ENCODE measurements around the gene PCSK2.

PCSK2 gene

DNA sequence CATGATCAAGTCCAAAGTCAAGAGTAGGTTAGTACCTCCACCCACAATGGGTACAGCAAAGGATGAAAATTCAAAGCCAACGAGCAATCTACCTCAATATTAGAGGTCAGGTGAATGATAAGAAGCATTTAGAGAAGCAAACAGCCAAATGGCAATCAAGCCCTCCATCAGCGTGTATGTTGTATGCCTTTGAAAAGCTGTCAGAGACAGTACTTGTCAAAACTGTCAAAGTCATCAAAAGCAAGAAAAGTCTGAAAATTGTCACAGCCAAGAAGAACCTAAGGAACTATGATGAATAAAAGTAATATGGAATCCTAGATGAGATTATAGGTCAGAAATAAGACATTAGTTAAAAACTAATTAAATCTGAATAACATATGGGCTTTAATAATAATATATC, 99.3 kb downstream of the PCSK2 start:
- DNase-seq (ENCODE audit: low read depth) = no peak
- no peak overlapping the region for H3K4me3 ChIP-seq (ENCODE audit: low read depth, low read length)

DNA sequence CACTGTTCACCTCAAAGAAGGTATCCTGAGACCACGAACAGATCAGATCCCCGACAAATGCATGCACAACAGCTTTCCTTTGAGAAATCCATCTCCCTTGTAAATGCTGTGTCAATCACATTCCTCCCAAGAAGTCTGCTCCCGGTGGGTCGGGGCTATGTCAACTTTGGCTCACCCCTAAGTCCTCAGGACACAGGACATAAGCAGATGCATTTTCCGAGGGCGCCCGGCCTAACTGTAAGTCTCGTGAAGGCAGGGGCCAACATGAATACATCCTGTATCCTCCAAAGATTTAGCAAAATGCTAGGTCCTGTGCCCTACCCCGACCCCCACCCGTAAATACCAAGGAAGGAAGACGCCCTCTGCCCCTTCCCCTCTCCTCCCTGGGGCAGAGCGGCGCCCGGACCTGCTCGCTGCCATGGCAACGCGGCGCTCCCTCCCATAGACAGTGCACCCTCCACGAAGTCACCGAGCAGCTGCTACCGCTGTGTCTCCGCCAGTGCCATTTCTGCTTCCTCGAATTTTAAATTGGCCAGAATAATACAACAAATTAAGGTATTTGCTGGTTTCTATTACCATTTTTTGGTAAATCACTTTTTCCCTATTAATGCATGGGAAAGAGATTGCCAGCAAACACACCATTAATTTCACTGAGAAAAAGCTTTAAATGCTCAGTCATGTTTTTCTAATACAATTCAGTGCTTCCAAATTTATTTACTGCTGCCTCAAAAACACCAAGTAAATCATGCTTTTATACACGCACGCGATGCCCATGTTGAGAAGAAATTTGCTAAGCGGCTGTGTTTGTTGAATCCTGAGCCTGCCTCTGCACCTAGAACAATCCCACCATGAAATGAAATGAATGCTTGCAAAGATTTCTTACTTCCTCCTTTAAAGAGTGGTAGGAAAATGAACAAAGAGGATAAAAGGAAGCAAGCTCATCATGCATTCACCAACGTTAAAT, 100.6 kb downstream of the PCSK2 start:
- no peak for DNase-seq (ENCODE audit: low read depth)
- no peak overlapping the region for H3K4me3 ChIP-seq (ENCODE audit: low read depth, low read length)

DNA sequence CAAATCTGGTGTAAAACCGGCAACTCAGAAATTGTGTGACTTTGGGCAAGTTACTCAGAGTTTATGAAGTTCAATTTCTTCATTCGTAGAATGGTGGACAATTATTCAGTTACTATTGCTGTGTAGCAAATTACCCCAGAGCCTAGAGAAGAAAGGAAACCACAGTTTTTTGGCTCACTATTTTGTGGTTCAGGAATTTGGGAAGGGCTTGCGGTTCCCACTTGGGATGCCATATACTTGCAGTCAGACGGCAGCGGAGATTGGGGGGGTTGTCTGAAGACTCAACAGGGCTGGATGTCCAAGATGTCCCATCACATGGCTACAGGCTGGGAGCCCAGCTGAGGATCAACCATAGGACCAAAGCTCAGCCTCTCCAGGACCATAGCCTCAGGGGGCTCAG, 108.1 kb downstream of the PCSK2 start:
- DNase-seq (ENCODE audit: low read depth) = no peak
- H3K4me3 ChIP-seq (ENCODE audit: low read depth, low read length) = no peak overlapping the region

DNA sequence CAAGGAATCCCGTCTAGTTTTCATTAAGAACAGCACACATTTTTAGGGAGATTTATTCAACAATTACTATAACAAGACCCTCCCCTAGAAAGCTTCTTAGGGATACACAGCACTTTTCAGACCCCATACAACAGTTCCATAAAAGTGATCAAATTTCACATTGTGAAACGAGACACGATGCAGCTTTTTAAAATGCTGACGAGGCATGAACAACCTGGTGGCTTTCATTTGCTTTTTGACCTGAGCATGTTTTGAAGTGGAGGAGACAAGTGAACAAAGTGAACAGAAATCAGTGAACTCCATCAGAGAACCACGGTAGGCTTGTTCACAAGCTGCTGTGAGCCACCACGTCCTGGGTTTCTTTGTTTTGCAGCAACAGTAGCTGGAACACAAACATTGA, 112.2 kb downstream of the PCSK2 start:
- no peak overlapping the region for H3K4me3 ChIP-seq (ENCODE audit: low read depth, low read length)
- DNase-seq (ENCODE audit: low read depth) = no peak

DNA sequence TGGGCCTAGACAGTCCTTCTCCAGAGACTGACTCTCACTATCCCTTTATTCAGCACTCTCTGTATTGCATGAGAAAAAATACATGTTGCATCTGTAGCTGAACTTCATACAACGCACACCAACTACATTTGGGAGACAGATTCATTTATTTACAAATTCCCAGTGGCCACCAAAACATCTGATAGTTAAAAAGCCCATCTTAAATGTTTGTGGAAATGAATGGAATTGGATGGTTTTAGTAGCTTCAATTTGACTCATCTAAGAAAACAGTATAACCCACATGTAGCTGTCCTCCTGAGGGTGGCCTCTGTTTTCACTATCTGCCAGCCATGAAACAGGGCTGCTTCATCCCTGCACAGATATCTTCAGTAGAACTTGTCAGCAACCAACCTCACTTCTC, 116.3 kb downstream of the PCSK2 start:
- no peak for DNase-seq (ENCODE audit: low read depth)
- no peak overlapping the region for H3K4me3 ChIP-seq (ENCODE audit: low read depth, low read length)

DNA sequence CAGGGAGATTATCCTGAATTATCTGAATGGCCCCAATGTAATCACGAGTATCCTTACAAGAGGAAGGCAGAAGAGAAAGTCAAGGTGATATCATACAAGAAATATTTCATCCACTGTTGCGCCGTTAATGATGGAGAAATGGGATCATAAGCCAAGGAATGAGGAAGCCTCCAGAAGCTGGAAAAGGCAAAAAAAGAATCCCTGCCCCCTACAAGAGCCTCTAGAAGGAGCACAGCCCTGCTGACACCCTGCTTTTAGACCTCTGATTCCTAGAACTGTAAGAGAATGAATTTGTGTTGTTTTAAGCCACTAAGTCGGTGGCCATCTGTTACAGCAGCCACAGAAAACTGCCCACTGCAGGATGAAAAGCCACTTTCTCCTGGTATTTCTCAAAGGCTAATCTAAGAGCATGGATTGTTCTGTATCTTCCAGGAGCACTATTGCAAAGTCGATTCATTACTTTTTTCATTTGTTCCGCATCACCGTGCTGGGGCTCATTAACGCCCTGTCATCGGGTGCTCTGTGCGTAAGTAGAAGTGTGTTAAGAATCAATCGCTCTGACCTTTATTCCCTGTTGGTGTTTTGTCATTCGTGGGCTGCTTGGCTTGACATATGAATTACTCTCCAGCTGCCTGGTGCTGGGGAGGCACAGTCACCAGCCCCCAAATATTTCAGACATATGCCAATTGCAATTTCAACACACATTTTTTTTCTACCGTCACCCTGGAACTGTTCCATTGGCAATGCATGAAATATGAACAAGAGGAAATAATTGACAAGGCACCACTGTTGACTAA, 117.0 kb downstream of the PCSK2 start:
- DNase-seq (ENCODE audit: low read depth) = no peak
- H3K4me3 ChIP-seq (ENCODE audit: low read depth, low read length) = no peak overlapping the region

DNA sequence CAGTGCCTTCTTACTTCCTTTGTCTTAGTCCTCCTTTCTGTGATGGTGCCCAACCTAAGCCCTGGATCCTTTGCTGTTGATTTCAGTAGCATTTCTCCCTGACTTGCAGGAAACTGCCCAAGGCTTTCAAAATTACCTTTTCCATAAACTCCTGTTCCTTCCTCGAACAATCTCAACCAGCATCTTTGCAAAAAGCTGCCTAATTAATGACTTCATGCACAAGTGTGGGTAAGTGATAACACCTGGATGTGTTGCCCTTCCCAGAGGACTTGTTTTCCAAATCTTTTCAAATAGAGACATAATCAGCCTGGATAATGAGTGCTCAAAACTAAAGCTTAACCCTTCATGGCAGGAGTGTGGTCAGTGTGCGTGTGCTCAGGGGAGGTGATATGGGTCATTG, 118.0 kb downstream of the PCSK2 start:
- no peak overlapping the region for H3K4me3 ChIP-seq (ENCODE audit: low read depth, low read length)

DNA sequence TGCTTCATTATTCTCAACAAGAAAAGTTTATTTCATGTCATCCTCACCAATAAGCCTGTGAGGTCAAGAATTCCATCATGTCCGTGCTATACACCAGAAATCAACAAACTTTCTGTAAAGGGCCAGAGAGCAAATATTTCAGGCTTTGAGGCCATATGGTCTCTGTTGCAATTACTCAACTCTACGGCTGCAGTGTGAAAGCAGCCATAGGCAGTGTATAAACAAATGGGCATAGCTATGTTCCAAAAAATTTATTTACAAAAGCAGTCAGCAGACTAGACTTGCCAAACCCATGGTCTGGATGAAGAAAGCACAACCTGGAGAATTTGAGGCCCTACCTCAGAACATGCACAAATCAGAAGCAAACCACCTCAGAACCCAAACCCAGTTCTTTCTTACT, 118.5 kb downstream of the PCSK2 start:
- DNase-seq (ENCODE audit: low read depth) = no peak

More for the DNA sequence above, 118.0 kb downstream of the PCSK2 start:
- DNase-seq (ENCODE audit: low read depth) = no peak

DNA sequence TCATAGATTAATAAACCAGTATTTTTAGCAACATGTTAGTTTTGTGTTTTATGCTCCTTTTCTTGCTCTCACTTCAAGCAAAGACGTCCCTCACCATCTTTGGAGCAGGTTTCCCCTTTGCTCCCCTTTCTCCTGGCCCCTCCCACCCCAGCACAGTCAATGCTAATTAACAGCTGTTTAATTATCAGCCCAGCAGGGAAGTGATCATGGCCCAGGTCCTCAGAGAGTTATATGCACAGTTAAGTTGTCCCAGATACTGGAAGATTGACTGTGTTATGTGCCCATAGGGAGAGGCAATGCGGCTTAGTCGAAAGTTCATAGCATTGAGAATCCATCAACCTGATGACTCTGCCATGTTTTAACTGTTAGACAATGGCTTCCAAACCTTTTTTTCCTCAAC, 123.5 kb downstream of the PCSK2 start:
- no peak overlapping the region for H3K4me3 ChIP-seq (ENCODE audit: low read depth, low read length)
- no peak for DNase-seq (ENCODE audit: low read depth)

More for the DNA sequence above, 118.5 kb downstream of the PCSK2 start:
- no peak overlapping the region for H3K4me3 ChIP-seq (ENCODE audit: low read depth, low read length)

DNA sequence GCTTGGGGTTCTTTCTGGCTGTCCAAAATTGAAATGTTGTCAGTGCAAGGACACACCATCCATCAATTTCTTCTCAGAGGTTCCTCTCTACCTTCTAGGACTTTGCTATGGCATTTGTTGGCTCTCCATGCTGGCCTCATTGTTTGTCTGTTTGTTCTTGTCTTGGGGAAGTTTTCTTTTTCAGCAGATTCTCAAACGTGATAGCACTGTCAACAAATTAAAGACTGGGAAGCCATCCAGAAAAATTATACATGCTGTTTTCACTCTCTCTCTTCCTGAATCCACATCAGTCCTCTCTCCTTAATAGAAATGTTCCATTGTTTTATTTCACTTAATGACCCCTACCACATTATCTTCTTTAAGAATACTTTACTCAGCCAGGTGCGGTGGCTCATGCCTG, 130.4 kb downstream of the PCSK2 start:
- no peak overlapping the region for H3K4me3 ChIP-seq (ENCODE audit: low read depth, low read length)
- DNase-seq (ENCODE audit: low read depth) = no peak

DNA sequence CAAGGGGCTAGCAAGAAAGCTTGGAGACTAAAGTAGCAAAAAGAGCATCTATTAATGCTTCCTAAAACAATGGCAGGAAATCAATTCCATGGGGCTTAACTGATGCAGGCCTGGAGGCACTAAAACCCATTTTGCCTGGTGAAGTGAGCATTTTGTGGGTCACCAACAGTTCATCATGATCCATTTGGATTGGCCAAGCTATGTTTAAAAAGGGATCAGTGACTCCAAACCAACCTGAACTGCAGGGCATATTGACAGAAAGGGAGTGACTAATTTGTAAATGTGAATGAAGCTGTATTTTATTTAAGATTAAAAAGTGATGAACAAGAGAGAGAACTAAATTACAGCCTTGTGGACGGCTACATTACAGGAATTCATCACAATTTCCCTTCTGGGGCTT, 132.0 kb downstream of the PCSK2 start:
- DNase-seq (ENCODE audit: low read depth) = no peak
- no peak overlapping the region for H3K4me3 ChIP-seq (ENCODE audit: low read depth, low read length)

DNA sequence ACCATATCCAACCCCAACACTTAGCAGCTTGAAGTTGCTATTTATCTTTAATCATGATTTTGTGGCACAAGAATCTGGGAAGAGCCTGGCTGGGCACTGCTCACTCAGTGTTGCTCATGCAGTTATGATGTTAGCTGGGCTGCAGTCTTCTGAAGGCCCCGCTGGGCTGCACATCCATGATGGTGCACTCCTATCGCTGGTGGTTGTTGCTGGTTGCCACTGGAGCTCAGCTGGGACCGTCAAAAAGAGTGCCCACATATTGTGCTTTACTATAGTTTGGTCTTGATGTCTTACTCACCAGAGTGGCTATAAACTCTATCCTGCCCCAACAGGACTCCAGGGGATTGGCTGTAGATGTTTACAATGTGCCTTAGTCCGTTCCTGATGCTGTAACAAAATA, 137.8 kb downstream of the PCSK2 start:
- no peak overlapping the region for H3K4me3 ChIP-seq (ENCODE audit: low read depth, low read length)
- DNase-seq (ENCODE audit: low read depth) = no peak

DNA sequence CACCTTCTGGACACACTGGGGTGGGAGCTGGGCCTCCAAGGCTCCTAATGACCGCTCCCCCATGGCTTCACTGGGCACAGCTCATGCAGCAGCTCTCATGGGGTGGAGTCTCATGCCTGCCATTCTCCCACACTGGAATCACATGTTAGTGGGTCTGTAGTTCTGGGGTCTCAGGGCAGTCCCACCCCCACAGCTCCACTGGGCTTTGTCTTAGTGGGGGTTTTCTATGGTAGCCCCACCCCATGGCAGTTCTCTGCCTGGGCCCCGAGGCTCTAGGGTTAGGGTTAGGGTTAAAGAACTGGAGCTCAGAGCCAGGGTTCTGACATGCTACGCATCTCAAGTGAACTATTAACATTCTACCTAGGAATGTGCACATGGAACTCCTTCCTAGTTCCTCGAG, 139.0 kb downstream of the PCSK2 start:
- no peak overlapping the region for H3K4me3 ChIP-seq (ENCODE audit: low read depth, low read length)
- no peak for DNase-seq (ENCODE audit: low read depth)

DNA sequence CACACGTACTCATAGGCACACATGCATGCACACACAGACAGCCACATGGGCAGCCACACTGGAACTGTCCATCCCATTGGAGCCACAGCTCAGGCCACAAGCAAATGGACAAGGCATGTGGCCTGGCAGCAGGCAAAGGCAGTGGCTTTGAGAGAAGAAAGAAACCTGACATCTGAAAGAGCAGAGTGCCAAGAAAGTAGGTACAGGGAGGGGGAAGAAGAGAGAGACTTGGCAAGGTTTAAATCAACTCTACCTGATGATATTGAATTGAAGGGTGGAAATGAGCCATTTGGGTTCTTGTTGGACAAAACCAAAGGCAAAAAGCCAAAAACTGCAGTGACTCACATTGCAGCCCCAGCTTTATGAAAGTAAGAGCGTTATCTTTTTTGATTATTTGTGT, 142.7 kb downstream of the PCSK2 start:
- no peak for DNase-seq (ENCODE audit: low read depth)
- H3K4me3 ChIP-seq (ENCODE audit: low read depth, low read length) = no peak overlapping the region

DNA sequence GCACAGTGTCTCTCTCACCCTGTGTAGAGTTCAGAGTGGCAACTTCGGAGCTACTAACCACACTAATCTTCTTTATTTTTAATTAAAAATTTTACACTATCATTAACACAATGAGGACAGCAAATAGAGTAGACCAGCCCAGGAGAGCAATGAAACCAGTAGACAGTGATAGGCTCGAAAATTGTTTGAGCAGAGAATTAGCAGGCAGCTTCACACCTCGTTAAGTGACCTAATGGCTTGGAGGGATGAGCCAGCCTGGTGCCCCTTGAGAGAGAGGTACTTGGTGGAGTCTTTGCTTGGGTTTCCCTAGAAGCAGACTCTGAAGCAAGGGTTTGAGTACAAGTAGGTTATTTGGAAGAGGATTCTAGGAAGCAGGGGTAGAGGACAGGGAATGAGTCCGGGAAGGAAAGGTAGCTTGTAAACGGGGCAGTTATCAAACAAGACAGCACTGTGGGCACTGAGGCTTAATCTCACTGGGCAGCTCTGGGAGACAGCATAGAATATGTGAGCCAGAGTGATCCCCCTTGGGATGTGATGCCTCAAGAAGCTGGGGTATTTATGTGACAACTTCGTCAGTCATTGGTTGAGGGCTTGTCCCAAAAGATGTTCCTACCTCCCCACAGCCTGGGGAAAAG, 146.1 kb downstream of the PCSK2 start:
- no peak for DNase-seq (ENCODE audit: low read depth)
- no peak overlapping the region for H3K4me3 ChIP-seq (ENCODE audit: low read depth, low read length)

DNA sequence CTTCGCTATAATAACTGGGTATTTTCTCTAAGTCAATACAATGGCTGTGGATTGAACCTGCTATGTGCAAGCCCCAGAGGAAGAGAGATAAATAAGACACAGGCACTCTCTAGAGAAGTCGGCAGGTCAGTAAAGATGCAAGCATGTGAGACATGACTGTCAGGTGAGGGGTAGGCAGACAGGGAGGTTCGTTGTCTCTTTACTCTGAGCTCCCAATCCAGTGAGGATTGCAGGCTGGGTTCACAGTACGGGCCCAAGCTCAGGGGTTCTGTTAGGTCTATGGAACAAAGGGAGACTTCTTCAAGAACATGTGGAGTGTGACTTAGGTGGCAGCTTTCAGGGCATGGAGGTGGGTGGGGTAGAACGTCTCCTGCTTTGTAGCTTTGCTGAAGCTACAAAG, 147.2 kb downstream of the PCSK2 start:
- H3K4me3 ChIP-seq (ENCODE audit: low read depth, low read length) = no peak overlapping the region
- DNase-seq (ENCODE audit: low read depth) = no peak

DNA sequence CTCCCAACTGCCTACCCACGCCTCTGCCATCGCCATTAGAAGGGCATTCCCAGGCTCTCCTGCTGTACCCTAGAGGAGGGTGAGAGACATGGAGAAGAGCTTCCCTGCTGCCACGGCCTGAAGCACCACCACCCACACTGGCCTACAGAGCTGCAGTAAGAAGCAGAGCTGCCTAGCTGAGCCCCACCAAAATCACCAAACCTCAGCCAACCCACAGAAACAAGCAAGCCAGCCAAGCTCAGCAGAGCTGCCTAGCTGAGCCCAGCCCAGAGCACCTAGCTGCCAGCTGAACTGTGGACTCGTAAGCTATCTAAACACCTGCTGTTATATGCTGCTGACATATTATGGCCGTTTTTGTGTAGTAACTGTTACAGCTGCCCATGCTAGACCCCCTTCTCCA, 149.2 kb downstream of the PCSK2 start:
- H3K4me3 ChIP-seq (ENCODE audit: low read depth, low read length) = no peak overlapping the region
- DNase-seq (ENCODE audit: low read depth) = no peak

DNA sequence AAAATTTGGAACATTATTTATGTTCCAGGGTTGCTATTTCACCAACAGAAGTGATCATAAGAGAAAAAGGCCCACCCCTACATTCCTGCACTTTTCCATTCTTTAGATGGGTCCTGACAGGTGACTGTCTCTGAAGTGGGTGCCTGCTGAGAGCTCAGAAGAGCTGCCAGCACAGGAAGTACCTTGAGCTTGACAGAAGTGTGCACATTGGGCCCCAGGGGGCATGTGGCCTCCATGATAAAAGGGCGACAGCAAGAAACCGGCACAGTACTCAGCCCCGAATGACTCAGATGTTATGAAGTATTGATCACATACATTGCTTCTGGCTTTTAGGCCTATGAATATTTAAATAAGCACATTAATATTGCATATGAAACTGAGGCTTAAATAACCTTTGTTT, 150.4 kb downstream of the PCSK2 start:
- no peak for DNase-seq (ENCODE audit: low read depth)

DNA sequence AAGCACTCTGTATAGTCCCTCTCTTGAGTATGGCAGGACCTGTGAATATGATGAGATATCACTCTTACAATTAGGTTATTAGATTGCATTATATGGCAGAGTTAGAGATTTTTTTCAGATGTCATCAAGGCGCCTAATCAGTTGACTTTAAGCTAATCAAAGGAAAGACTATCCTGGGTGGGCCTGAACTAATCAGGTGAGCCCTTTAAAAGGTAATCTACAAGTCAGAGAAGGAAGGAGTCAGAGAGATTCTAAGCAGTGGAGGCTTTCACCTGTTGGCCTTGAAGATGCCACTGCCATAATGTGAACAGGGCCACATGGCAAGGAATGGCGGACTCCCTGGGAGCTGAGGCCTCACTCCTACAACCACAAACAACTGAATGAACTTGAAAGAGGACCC, 152.8 kb downstream of the PCSK2 start:
- no peak for DNase-seq (ENCODE audit: low read depth)

More for the DNA sequence above, 150.4 kb downstream of the PCSK2 start:
- no peak overlapping the region for H3K4me3 ChIP-seq (ENCODE audit: low read depth, low read length)

DNA sequence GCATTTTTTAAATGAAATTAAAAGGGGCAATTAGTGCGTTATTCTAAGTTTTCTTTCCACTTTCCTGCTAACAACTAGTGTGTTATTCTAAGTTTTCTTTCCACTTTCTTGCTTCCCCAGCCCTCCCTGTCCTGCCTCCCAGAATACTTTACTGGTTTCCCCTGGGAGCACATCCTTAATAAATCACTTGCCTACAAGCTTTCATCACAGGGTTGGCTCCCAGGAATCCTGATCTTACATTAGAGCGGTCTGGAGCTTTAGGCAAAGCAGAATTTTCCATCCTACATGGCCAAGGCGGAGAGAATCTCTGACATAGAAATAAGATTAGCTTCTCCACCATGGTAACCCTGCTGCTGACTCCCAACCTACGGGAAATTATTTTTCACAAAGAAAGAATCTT, 154.0 kb downstream of the PCSK2 start:
- no peak overlapping the region for H3K4me3 ChIP-seq (ENCODE audit: low read depth, low read length)
- DNase-seq (ENCODE audit: low read depth) = no peak

More for the DNA sequence above, 152.8 kb downstream of the PCSK2 start:
- H3K4me3 ChIP-seq (ENCODE audit: low read depth, low read length) = no peak overlapping the region
